Measurements from ENCODE around the gene MVP.

DNA sequence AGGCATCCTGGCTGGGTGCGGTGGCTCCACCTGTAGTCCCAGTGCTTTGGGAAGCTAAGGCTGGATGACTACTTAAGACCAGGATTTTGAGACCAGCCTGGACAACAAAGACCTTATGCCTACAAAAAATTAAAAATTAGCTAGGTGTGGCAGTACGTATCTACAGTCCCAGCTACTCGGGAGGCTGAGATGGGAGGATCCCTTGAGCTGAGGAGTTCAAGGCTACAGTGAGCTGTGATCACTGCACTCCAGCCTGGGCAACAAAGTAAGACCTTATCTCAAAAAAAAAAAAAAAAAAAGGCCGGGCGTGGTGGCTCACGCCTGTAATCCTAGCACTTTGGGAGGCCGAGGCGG lies 6.1 kb downstream of the MVP start:
- TF ChIP-seq RAD21 (conservative IDR thresholded peaks at IDR 0.05) (no peak), EZH2 (IDR thresholded peaks at IDR 0.05; ENCODE audit: borderline replicate concordance, insufficient read depth, low read length, poor library complexity, severe bottlenecking) (no peak), CTCF (IDR thresholded peaks at IDR 0.05; ENCODE audit: poor library complexity, severe bottlenecking) (no peak), TAF1 (IDR thresholded peaks at IDR 0.05; ENCODE audit: low read depth) (no peak), POLR2AphosphoS5 (IDR thresholded peaks at IDR 0.05) (no peak)

Measured in neural cell (in vitro differentiated cells).